EH (cell line): Measurements from ENCODE around the gene SAP30BP.

Experiments
- DNase-seq: peaks from one replicate; pipeline ENCODE4 v3.0.0-alpha.2; 2015; ENCODE audit warnings: low read depth

The SAP30BP gene

DNA sequence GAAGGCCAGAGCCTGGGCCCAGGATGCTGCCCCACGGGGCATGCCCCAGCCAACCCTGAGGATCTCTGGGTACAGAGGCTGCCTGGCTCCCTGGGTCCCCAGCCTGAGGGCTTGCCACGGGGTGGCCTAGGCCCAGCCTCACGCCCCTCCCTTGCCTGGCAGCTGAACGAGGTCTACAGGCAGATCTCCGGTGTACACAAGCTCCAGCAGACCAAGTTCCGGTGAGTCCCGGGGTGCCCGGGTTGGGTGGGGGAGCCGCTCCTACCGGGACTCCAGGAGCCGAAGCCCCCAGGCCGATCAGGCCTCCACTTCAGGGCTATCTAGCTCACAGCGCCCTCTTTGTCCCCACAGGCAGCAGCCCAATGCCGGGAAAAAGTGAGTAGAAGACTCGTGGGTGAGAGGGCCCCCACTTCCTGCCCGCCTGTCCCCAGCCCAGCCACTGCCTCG lies 73.5 kb downstream of the SAP30BP start:
- no peak for DNase-seq

DNA sequence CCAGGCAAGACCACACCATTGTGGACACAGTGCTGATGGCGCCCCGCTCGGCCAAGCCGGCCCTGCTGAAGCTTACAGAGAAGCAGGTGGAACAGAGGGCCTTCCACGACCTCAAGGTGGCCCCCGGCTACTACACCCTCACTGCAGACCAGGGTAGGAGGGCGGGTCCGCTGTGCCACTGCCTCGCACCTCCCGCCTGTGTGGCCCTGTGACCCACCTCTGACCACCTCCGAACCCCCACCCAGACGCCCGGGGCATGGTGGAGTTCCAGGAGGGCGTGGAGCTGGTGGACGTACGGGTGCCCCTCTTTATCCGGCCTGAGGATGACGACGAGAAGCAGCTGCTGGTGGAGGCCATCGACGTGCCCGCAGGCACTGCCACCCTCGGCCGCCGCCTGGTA lies 75.2 kb downstream of the SAP30BP start:
- DNase-seq, result no peak

DNA sequence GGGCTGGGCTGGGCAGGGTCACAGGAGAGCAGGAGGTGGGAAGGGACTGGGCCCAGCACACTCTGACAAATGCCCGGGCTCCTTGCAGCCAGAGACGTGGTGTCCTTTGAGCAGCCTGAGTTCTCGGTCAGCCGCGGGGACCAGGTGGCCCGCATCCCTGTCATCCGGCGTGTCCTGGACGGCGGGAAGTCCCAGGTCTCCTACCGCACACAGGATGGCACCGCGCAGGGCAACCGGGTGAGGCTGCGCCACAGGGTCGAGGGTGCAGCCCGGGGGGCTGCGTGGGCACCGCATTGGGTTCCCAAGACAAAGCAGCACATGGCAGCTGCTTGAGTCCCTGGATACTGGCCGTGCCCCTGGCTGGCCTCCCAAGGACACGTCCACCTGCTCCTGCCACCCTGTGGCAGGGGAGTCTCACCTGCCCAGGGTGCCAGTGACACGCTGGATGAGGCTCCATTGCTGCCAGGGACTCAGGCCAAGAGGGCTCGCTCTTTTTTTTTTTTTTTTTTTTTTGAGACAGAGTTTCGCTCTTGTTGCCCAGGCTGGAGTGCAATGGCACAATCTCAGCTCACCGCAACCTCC lies 76.6 kb downstream of the SAP30BP start:
- no peak for DNase-seq

DNA sequence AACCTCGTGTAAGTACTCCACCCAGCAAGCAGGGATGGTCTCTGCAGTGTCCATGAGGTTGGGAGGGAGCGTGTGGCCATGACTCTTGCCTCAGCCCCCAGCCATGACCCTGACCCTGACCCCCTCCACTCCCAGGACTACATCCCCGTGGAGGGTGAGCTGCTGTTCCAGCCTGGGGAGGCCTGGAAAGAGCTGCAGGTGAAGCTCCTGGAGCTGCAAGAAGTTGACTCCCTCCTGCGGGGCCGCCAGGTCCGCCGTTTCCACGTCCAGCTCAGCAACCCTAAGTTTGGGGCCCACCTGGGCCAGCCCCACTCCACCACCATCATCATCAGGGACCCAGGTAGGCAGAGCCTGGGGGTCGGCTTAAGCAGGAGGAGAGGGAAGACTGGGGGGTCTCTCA lies 81.6 kb downstream of the SAP30BP start:
- DNase-seq, result no peak

DNA sequence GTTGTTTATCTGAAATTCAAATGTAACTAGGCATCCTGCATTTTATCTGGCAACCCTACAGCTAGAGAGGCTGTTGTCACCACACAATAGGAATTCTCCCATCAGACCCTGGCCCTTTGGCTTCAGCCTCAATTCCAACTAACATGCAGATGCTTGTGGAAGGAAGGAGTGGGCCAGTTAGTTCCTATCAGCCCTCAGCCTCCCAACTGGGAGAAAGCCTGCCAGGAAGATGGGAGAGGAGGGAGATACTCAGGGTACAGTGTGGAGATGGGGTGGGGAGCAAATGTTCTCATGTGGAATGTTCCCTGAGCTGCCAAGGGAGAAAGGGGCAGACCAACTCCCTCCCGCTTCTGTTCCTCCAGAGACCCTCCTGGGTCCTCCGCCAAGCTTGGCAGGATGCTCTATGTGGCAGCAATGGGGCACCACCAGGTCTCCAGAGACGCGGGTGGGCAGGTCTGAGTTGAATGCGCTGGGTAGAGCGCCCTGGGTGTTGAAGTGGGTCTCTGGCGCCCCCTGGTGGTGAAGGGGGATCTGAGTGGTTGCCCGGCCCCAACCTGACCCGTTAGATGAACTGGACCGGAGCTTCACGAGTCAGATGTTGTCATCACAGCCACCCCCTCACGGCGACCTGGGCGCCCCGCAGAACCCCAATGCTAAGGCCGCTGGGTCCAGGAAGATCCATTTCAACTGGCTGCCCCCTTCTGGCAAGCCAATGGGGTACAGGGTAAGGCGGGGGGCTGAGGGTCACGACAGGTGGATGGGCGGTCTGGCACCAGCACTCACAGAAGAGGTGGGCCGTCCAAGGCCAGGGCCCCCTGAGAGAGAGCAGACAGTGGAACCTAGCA lies 82.6 kb downstream of the SAP30BP start:
- peak; percentile 75 for DNase-seq

DNA sequence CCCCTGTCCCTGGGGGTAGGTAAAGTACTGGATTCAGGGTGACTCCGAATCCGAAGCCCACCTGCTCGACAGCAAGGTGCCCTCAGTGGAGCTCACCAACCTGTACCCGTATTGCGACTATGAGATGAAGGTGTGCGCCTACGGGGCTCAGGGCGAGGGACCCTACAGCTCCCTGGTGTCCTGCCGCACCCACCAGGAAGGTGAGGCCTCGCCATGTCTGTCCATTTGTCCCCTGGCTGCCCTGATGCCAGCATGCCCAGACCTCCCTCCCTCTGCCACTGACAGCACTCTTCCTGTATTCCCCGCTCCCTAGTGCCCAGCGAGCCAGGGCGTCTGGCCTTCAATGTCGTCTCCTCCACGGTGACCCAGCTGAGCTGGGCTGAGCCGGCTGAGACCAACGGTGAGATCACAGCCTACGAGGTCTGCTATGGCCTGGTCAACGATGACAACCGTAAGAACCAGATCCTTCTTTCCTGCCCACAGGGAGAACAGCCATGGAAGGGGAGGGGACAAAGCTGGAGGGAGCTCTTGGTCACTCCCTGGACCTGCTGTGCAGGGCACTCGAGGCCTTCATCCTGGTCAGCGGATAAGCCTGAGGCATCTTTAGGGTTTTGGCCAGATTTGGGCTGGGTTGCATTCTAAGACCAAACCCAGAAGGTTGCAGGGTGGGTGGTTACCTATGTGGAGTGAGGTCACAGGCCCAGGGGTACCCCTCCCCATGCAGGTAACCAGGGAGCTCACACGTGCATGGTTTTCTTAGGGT lies 83.7 kb downstream of the SAP30BP start:
- no peak for DNase-seq

DNA sequence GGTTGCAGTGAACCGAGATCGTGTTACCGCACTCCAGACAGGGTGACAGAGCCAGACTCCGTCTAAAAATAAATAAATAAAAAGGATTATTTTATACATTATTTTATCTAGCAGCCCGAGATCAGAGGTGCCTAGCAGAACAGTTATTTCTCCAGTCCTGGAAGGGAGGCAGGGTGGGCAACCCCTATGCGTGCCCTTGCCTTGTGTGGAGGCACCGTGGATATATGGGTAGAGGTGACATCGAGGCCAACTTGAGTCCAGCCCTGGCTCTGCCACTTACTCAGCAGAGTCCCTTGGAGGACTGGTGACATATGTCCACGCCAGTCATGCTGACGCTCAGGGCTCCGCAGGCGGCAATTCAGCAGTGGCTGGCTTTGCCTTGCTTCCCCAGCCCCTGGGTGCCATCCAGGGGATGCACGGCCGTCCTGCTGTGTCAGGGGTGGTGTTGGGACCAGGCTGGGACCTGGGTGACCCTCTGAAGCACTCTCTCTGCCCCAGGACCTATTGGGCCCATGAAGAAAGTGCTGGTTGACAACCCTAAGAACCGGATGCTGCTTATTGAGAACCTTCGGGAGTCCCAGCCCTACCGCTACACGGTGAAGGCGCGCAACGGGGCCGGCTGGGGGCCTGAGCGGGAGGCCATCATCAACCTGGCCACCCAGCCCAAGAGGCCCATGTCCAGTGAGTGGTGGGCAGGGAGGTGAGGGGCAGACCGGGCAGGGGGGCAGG lies 84.7 kb downstream of the SAP30BP start:
- no peak for DNase-seq

DNA sequence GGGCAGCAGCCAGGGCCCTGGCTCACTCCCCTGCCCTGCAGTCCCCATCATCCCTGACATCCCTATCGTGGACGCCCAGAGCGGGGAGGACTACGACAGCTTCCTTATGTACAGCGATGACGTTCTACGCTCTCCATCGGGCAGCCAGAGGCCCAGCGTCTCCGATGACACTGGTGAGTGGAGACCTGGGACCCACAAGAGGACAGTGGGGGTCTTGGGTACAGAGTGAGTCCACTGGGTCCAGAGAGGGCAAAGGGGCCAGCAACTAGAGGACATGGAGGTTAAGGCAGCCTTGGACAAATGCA lies 85.2 kb downstream of the SAP30BP start:
- DNase-seq, result no peak

DNA sequence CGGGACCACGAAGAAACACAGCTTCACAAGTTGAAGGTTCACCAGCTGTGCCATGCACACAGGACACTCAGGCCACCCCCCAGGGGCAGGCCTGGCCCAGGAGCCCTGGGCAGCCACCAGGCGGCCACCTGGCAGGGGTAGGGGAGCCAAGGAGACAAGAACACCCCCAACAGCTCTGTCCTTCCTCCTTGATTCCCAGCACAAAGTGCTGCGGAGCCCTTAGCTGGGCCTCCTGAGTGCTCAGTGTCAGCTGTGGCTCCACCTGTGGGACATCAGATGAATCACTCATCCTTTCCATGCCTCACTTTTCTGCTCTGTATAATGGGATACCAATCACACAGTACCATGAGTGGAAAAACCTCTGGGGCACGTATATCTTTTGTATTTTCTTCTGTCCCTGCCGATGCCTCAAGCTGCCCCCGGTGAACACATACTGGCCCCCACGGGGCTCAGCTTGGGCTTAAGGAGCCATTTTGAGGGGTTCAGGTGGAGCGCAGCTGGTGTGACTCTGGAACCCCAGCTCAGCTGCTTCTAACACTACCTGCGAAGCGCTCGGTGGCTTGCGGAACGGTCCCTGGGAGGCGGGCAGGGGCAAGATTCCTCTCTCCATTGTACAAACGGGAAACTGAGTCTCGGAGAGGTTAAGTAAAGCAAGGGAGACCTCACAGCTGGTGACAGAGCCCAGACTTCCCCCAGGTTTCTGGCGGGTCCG lies 85.8 kb downstream of the SAP30BP start:
- no peak for DNase-seq

DNA sequence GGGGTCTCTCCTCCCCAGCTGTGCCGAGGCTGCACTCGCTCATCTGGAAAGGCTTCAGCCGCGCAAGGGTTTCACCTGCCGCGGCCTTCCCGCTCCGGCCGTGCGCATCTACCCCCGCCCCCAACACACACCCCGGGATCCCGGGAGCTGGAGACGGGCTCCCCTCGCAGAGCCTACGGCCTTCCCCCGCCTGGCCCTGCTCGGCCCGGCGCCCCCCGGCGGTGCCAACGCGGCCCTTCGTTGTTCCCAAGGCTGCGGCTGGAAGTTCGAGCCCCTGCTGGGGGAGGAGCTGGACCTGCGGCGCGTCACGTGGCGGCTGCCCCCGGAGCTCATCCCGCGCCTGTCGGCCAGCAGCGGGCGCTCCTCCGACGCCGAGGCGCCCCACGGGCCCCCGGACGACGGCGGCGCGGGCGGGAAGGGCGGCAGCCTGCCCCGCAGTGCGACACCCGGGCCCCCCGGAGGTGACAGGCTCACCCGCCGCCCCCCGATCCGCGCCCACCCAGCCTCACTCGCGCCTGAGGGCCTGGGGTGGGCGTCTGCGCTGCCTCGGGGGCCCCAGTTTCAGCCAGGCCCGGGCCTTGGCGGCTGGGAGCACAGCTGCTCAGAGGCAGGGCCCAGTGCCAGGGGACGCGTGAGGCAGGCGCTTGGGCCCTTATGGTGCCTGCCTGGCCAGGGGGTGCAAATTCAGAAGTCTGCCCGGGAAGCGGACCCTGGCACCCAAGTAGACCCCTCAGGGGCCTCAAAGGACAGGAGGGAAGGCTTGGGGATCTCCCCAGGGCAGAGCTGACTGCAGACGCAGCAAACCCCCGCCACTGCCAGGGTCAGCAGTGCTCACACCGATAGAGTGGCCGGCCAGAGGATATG lies 86.6 kb downstream of the SAP30BP start:
- peak; percentile 76 for DNase-seq

DNA sequence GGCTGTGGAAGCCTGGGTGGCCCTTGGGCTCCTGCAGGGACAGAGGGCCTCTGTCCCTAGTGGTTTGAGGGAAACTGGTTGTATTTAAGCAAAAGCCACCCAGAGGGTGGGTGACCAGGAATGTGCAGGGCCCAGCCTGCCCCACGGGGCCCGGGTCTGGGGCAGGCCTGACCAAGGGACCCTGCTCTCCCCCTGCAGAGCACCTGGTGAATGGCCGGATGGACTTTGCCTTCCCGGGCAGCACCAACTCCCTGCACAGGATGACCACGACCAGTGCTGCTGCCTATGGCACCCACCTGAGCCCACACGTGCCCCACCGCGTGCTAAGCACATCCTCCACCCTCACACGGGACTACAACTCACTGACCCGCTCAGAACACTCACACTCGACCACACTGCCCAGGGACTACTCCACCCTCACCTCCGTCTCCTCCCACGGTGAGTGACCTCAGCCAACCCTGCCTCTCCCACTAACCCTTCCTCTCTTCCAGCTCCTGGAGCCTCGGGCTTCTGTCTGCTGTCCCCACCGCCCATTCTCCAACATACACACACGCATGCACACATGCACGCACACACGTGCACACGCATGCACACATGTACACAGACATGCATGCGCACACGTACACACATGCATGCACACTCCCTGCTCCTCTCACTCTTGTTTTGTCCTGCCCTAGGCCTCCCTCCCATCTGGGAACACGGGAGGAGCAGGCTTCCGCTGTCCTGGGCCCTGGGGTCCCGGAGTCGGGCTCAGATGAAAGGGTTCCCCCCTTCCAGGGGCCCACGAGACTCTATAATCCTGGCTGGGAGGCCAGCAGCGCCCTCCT lies 87.5 kb downstream of the SAP30BP start:
- no peak for DNase-seq

DNA sequence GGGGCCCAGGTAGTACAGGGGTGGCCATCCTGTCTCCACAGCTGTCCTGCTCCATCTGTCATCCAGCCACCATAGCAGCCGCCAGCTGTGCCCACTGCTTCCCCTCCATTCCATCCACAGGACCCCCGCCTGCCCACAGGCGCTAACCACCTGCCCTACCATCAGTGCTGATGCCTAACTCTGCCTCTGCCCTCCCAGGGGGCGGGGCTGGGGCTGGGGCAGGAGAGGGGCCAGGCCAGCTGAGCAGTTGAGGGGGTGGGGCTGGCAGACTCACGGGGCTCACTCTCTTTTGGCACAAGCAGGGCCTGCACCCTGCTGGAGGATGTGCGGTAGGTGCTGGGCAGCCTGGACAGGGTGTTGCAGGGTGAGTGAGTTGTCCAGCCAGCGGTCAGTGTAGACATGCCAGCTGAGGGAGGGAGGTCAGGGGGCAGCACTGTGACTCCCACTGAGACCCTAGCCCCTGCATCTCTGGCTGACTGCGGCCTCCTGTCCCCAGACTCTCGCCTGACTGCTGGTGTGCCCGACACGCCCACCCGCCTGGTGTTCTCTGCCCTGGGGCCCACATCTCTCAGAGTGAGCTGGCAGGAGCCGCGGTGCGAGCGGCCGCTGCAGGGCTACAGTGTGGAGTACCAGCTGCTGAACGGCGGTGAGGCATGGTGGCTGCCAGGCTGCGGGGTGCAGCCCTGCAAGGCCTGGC lies 88.2 kb downstream of the SAP30BP start:
- peak; percentile 25 for DNase-seq

DNA sequence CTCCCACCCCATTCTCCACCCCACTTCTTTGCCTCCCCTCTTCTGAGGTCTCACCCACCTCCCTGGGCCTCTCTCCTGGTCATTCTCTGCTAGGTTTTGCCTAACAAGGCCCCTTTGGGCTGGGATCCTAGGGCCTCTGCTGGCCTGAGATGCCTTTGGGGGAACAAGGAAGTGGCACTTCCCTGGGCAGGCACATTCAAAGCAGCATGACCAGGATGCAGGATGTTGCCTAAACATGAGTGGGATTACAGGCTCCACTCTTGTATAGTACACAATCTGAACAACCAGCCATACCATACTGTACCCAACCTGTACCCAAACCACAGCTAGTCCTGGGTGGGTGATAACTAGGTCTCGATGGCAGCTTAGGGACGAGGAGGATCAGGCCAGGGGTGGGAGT lies 88.9 kb downstream of the SAP30BP start:
- no peak for DNase-seq

DNA sequence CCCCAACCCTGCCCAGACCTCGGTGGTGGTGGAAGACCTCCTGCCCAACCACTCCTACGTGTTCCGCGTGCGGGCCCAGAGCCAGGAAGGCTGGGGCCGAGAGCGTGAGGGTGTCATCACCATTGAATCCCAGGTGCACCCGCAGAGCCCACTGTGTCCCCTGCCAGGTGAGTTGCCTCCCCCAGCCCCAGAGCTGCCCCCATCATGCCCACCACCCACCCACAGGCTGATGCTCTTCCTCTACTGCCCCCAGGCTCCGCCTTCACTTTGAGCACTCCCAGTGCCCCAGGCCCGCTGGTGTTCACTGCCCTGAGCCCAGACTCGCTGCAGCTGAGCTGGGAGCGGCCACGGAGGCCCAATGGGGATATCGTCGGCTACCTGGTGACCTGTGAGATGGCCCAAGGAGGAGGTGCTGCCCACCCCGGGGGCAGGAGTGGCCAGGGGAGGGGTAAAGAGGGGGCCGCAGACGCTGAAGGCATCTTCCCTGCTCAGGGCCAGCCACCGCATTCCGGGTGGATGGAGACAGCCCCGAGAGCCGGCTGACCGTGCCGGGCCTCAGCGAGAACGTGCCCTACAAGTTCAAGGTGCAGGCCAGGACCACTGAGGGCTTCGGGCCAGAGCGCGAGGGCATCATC lies 89.4 kb downstream of the SAP30BP start:
- no peak for DNase-seq

DNA sequence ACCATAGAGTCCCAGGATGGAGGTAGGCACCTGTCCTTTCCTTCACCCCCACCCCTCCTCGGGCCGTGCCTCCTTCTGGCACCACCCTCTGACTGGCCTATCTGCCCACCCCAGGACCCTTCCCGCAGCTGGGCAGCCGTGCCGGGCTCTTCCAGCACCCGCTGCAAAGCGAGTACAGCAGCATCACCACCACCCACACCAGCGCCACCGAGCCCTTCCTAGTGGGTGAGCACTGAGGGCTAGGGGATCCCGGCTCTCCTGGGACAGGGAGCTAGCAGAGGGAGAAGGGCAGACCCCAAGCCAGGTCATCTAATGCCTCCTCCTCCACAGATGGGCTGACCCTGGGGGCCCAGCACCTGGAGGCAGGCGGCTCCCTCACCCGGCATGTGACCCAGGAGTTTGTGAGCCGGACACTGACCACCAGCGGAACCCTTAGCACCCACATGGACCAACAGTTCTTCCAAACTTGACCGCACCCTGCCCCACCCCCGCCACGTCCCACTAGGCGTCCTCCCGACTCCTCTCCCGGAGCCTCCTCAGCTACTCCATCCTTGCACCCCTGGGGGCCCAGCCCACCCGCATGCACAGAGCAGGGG lies 90.0 kb downstream of the SAP30BP start:
- no peak for DNase-seq
